Measurements from ENCODE around the gene RLN3. TPM values are rescaled to one million over a fixed set of nuclear protein-coding genes. Genes with fewer than 3 reads are reported as not detected.
A peak's percentile ranks its signal among the peaks of the same experiment; 100 is the strongest.

RLN3 gene
- total and polyA plus RNA-seq, 9 of the 15 experiments (the other 6 are each of a cell fraction or from before 2014, with no cell fraction given), result 0.31 to 1.2 (median 0.71) TPM; not detected in 6

DNA sequence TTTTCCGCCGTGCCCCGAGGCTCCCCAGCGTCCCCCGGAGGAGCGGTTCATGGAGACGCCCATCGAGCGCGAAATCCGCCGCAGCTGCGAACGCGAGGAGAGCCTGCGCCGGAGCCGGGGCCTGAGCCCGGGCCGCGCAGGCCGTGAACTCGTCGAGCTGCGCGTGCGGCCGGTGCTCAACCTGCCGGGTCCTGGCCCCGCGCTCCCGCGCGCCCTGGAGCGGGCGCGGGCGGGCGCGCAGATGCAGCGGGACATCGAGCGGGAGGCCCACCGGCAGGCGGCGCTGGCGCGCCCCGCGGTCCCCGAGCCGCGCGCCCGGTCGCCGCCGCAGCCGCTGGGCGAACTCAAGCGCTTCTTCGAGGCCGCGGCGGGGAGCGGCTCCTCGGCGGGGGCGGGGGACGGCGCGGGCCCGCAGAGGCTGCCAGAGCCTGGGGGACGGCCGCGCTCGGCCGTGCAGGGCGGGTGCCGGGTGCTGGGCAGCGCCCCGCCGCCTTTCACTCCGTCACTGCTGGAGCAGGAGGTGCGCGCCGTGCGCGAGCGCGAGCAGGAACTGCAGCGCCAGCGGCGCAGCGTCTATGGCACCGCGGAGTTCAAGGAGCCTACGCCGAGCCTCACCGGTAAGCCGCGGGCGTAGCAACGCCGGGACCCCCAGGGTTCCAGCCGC lies 45.4 kb downstream of the RLN3 start (continued):
- TF ChIP-seq DPF2 (IDR thresholded peaks at IDR 0.05), result no peak
- peak in 1 of 2 experiments; percentile 65; a peak in 3 of 4 replicates for TF ChIP-seq RAD21 (CRISPR knock-in tag; conservative IDR thresholded peaks at IDR 0.05 in 1 of 2, IDR thresholded peaks at IDR 0.05 in 1 of 2)
- TF ChIP-seq BACH1 (tag; IDR thresholded peaks at IDR 0.05), result no peak
- no peak for TF ChIP-seq ZC3H8 (IDR thresholded peaks at IDR 0.05)
- TF ChIP-seq ZNF583 (CRISPR knock-in tag; IDR thresholded peaks at IDR 0.05), result no peak
- no peak for TF ChIP-seq SMARCB1 (IDR thresholded peaks at IDR 0.05; ENCODE audit: insufficient read length, low read depth)
- TF ChIP-seq, protein P1, sequence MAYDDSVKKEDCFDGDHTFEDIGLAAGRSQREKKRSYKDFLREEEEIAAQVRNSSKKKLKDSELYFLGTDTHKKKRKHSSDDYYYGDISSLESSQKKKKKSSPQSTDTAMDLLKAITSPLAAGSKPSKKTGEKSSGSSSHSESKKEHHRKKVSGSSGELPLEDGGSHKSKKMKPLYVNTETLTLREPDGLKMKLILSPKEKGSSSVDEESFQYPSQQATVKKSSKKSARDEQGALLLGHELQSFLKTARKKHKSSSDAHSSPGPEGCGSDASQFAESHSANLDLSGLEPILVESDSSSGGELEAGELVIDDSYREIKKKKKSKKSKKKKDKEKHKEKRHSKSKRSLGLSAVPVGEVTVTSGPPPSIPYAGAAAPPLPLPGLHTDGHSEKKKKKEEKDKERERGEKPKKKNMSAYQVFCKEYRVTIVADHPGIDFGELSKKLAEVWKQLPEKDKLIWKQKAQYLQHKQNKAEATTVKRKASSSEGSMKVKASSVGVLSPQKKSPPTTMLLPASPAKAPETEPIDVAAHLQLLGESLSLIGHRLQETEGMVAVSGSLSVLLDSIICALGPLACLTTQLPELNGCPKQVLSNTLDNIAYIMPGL (CRISPR knock-in tag; IDR thresholded peaks at IDR 0.05), result no peak
- TF ChIP-seq, protein P2, sequence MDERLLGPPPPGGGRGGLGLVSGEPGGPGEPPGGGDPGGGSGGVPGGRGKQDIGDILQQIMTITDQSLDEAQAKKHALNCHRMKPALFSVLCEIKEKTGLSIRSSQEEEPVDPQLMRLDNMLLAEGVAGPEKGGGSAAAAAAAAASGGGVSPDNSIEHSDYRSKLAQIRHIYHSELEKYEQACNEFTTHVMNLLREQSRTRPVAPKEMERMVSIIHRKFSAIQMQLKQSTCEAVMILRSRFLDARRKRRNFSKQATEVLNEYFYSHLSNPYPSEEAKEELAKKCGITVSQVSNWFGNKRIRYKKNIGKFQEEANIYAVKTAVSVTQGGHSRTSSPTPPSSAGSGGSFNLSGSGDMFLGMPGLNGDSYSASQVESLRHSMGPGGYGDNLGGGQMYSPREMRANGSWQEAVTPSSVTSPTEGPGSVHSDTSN (CRISPR knock-in tag; IDR thresholded peaks at IDR 0.05; ENCODE audit: low read depth), result no peak
- TF ChIP-seq, protein P2 (tag; conservative IDR thresholded peaks at IDR 0.05; ENCODE audit: low read depth), result no peak
- no peak for TF ChIP-seq HDAC2 (IDR thresholded peaks at IDR 0.05)
- TF ChIP-seq ZNF347 (CRISPR knock-in tag; IDR thresholded peaks at IDR 0.05; ENCODE audit: low read depth), result no peak
- TF ChIP-seq, protein P3, sequence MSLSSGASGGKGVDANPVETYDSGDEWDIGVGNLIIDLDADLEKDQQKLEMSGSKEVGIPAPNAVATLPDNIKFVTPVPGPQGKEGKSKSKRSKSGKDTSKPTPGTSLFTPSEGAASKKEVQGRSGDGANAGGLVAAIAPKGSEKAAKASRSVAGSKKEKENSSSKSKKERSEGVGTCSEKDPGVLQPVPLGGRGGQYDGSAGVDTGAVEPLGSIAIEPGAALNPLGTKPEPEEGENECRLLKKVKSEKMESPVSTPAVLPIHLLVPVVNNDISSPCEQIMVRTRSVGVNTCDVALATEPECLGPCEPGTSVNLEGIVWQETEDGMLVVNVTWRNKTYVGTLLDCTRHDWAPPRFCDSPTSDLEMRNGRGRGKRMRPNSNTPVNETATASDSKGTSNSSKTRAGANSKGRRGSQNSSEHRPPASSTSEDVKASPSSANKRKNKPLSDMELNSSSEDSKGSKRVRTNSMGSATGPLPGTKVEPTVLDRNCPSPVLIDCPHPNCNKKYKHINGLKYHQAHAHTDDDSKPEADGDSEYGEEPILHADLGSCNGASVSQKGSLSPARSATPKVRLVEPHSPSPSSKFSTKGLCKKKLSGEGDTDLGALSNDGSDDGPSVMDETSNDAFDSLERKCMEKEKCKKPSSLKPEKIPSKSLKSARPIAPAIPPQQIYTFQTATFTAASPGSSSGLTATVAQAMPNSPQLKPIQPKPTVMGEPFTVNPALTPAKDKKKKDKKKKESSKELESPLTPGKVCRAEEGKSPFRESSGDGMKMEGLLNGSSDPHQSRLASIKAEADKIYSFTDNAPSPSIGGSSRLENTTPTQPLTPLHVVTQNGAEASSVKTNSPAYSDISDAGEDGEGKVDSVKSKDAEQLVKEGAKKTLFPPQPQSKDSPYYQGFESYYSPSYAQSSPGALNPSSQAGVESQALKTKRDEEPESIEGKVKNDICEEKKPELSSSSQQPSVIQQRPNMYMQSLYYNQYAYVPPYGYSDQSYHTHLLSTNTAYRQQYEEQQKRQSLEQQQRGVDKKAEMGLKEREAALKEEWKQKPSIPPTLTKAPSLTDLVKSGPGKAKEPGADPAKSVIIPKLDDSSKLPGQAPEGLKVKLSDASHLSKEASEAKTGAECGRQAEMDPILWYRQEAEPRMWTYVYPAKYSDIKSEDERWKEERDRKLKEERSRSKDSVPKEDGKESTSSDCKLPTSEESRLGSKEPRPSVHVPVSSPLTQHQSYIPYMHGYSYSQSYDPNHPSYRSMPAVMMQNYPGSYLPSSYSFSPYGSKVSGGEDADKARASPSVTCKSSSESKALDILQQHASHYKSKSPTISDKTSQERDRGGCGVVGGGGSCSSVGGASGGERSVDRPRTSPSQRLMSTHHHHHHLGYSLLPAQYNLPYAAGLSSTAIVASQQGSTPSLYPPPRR (CRISPR knock-in tag; IDR thresholded peaks at IDR 0.05; ENCODE audit: borderline replicate concordance), result no peak
- TF ChIP-seq, protein P4, sequence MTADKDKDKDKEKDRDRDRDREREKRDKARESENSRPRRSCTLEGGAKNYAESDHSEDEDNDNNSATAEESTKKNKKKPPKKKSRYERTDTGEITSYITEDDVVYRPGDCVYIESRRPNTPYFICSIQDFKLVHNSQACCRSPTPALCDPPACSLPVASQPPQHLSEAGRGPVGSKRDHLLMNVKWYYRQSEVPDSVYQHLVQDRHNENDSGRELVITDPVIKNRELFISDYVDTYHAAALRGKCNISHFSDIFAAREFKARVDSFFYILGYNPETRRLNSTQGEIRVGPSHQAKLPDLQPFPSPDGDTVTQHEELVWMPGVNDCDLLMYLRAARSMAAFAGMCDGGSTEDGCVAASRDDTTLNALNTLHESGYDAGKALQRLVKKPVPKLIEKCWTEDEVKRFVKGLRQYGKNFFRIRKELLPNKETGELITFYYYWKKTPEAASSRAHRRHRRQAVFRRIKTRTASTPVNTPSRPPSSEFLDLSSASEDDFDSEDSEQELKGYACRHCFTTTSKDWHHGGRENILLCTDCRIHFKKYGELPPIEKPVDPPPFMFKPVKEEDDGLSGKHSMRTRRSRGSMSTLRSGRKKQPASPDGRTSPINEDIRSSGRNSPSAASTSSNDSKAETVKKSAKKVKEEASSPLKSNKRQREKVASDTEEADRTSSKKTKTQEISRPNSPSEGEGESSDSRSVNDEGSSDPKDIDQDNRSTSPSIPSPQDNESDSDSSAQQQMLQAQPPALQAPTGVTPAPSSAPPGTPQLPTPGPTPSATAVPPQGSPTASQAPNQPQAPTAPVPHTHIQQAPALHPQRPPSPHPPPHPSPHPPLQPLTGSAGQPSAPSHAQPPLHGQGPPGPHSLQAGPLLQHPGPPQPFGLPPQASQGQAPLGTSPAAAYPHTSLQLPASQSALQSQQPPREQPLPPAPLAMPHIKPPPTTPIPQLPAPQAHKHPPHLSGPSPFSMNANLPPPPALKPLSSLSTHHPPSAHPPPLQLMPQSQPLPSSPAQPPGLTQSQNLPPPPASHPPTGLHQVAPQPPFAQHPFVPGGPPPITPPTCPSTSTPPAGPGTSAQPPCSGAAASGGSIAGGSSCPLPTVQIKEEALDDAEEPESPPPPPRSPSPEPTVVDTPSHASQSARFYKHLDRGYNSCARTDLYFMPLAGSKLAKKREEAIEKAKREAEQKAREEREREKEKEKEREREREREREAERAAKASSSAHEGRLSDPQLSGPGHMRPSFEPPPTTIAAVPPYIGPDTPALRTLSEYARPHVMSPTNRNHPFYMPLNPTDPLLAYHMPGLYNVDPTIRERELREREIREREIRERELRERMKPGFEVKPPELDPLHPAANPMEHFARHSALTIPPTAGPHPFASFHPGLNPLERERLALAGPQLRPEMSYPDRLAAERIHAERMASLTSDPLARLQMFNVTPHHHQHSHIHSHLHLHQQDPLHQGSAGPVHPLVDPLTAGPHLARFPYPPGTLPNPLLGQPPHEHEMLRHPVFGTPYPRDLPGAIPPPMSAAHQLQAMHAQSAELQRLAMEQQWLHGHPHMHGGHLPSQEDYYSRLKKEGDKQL (CRISPR knock-in tag; IDR thresholded peaks at IDR 0.05; ENCODE audit: borderline replicate concordance), result no peak

Measured in K562 (cell line).